WTC11 (cell line): ENCODE measurements around the gene PRKAR2B. TPM values are rescaled to one million over a fixed set of nuclear protein-coding genes. Genes with fewer than 3 reads are reported as not detected.

Source experiments
- ATAC-seq: fragments of 200-7000 bp; cut with Tn5 transposase; 2 replicates; pipeline ENCODE4 v1.10.0; 2021; ENCODE audit warnings: mild to moderate bottlenecking, moderate library complexity
- CTCF ChIA-PET: fragments of 300-600 bp; sonication (Branson Sonifier 250); formaldehyde crosslinking; loops from one replicate; lab custom pipeline; 2021; ENCODE audit warnings: antibody characterized with exemption; lab: Charles Lee
- POLR2A ChIA-PET: fragments of 350-600 bp; sonication (Branson Sonifier 250); formaldehyde crosslinking; loops from one replicate; lab custom pipeline; 2021; ENCODE audit warnings: antibody characterized with exemption; lab: Charles Lee
- DNase-seq: peaks from one replicate; pipeline ENCODE4 v3.0.0; 2021; ENCODE audit warnings: low spot score
- H3K27ac Mint-ChIP-seq: 2 replicates; pipeline ENCODE4 v1.8.0; 2021; ENCODE audit warnings: mixed read lengths
- H3K27me3 Mint-ChIP-seq: 2 replicates; pipeline ENCODE4 v1.8.0; 2021; ENCODE audit warnings: low read depth, mild to moderate bottlenecking, moderate library complexity, mixed read lengths
- H3K36me3 Mint-ChIP-seq: 2 replicates; pipeline ENCODE4 v1.8.0; 2021; ENCODE audit warnings: mixed read lengths
- H3K4me1 Mint-ChIP-seq: 2 replicates; pipeline ENCODE4 v1.8.0; 2022; ENCODE audit warnings: mixed read lengths
- H3K4me3 Mint-ChIP-seq: 2 replicates; pipeline ENCODE4 v1.8.0; 2021; ENCODE audit warnings: mild to moderate bottlenecking, moderate library complexity, mixed read lengths
- H3K9me3 Mint-ChIP-seq: 2 replicates; pipeline ENCODE4 v1.8.0; 2021; ENCODE audit warnings: mixed read lengths
- ATF6 ChIP-seq: sonication (generic); formaldehyde crosslinking; IDR thresholded peaks from 2 replicates; pipeline ENCODE4 v1.8.1; 2023; ENCODE audit warnings: mild to moderate bottlenecking, missing genetic modification reagents
- CREB1 ChIP-seq: sonication (generic); formaldehyde crosslinking; IDR thresholded peaks from 2 replicates; pipeline ENCODE4 v1.8.0; 2023; ENCODE audit warnings: mild to moderate bottlenecking, missing genetic modification reagents
- E2F1 ChIP-seq: sonication (generic); formaldehyde crosslinking; IDR thresholded peaks from 2 replicates; pipeline ENCODE4 v1.8.0; 2022; ENCODE audit warnings: mild to moderate bottlenecking, missing genetic modification reagents
- ELF4 ChIP-seq: sonication (generic); formaldehyde crosslinking; IDR thresholded peaks from 2 replicates; pipeline ENCODE4 v1.8.1; 2022; ENCODE audit warnings: low read depth, mild to moderate bottlenecking, moderate library complexity, missing genetic modification reagents
- EMX1 ChIP-seq: fragments of 250-450 bp; sonication (Bioruptor Pico); IDR thresholded peaks from 2 replicates; pipeline ENCODE4 v1.8.0; 2021; ENCODE audit warnings: mild to moderate bottlenecking
- ESRRA ChIP-seq: sonication (generic); formaldehyde crosslinking; IDR thresholded peaks from 2 replicates; pipeline ENCODE4 v1.8.1; 2022; ENCODE audit warnings: mild to moderate bottlenecking, missing genetic modification reagents, borderline replicate concordance
- ETV6 ChIP-seq: sonication (generic); formaldehyde crosslinking; IDR thresholded peaks from 2 replicates; pipeline ENCODE4 v1.8.1; 2022; ENCODE audit warnings: mild to moderate bottlenecking, missing genetic modification reagents
- FOXP4 ChIP-seq: sonication (generic); formaldehyde crosslinking; IDR thresholded peaks from 2 replicates; pipeline ENCODE4 v1.8.0; 2022; ENCODE audit warnings: mild to moderate bottlenecking, missing genetic modification reagents
- GABPB1 ChIP-seq: sonication (generic); formaldehyde crosslinking; IDR thresholded peaks from 2 replicates; pipeline ENCODE4 v1.8.1; 2023; ENCODE audit warnings: mild to moderate bottlenecking, missing genetic modification reagents
- GRHL2 ChIP-seq: fragments of 250-450 bp; sonication (Bioruptor Pico); IDR thresholded peaks from 2 replicates; pipeline ENCODE4 v1.8.0; 2022; ENCODE audit warnings: mild to moderate bottlenecking, moderate library complexity; ENCODE audit not compliant: insufficient replicate concordance, severe bottlenecking
- GTF2I ChIP-seq: fragments of 250-450 bp; sonication (Bioruptor Pico); conservative IDR thresholded peaks from 2 replicates; pipeline ENCODE4 v1.4.0; 2021; ENCODE audit warnings: mild to moderate bottlenecking
- HMGA2 ChIP-seq: fragments of 250-450 bp; sonication (Bioruptor Pico); IDR thresholded peaks from 2 replicates; pipeline ENCODE4 v1.4.0; 2021; ENCODE audit warnings: mild to moderate bottlenecking, moderate library complexity
- IRF1 ChIP-seq: sonication (generic); formaldehyde crosslinking; IDR thresholded peaks from 2 replicates; pipeline ENCODE4 v1.8.0; 2023; ENCODE audit warnings: missing genetic modification reagents
- IRF2 ChIP-seq: sonication (generic); formaldehyde crosslinking; IDR thresholded peaks from 2 replicates; pipeline ENCODE4 v1.8.0; 2022; ENCODE audit warnings: low read depth, missing genetic modification reagents, borderline replicate concordance
- KAT7 ChIP-seq: sonication (generic); formaldehyde crosslinking; IDR thresholded peaks from 2 replicates; pipeline ENCODE4 v1.8.1; 2023; ENCODE audit warnings: missing genetic modification reagents, mild to moderate bottlenecking, borderline replicate concordance
- NFYB ChIP-seq: sonication (generic); formaldehyde crosslinking; conservative IDR thresholded peaks from 2 replicates; pipeline ENCODE4 v1.8.0; 2022; ENCODE audit warnings: low read depth, missing genetic modification reagents
- NR2C2 ChIP-seq: sonication (generic); formaldehyde crosslinking; IDR thresholded peaks from 2 replicates; pipeline ENCODE4 v1.8.0; 2022; ENCODE audit warnings: mild to moderate bottlenecking, missing genetic modification reagents
- OVOL2 ChIP-seq: fragments of 250-450 bp; sonication (Bioruptor Pico); IDR thresholded peaks from 2 replicates; pipeline ENCODE4 v1.9.0; 2021; ENCODE audit warnings: mild to moderate bottlenecking, borderline replicate concordance
- RORB ChIP-seq: fragments of 250-450 bp; sonication (Bioruptor Pico); IDR thresholded peaks from 2 replicates; pipeline ENCODE4 v1.9.0; 2021; ENCODE audit warnings: mild to moderate bottlenecking
- SMAD3 ChIP-seq: sonication (generic); formaldehyde crosslinking; IDR thresholded peaks from 2 replicates; pipeline ENCODE4 v1.8.0; 2022; ENCODE audit warnings: missing genetic modification reagents, mild to moderate bottlenecking, borderline replicate concordance
- SMAD4 ChIP-seq: sonication (generic); formaldehyde crosslinking; IDR thresholded peaks from 2 replicates; pipeline ENCODE4 v1.8.0; 2022; ENCODE audit warnings: mild to moderate bottlenecking, missing genetic modification reagents
- TEAD1 ChIP-seq: sonication (generic); formaldehyde crosslinking; IDR thresholded peaks from 2 replicates; pipeline ENCODE4 v1.8.0; 2022; ENCODE audit warnings: mild to moderate bottlenecking, missing genetic modification reagents
- ZNF121 ChIP-seq: sonication (generic); formaldehyde crosslinking; IDR thresholded peaks from 2 replicates; pipeline ENCODE4 v1.8.0; 2023; ENCODE audit warnings: missing genetic modification reagents
- ZNF232 ChIP-seq: sonication (generic); formaldehyde crosslinking; IDR thresholded peaks from 2 replicates; pipeline ENCODE4 v1.8.0; 2022; ENCODE audit warnings: mild to moderate bottlenecking, missing genetic modification reagents
- ZNF317 ChIP-seq: sonication (generic); formaldehyde crosslinking; IDR thresholded peaks from 2 replicates; pipeline ENCODE4 v1.8.1; 2023; ENCODE audit warnings: low read depth, mild to moderate bottlenecking, moderate library complexity, missing genetic modification reagents, borderline replicate concordance
- ZNF416 ChIP-seq: fragments of 250-450 bp; sonication (Bioruptor Pico); IDR thresholded peaks from 2 replicates; pipeline ENCODE4 v1.9.0; 2021; ENCODE audit warnings: mild to moderate bottlenecking, inconsistent platforms
- ZNF423 ChIP-seq: fragments of 250-450 bp; sonication (Bioruptor Pico); IDR thresholded peaks from 2 replicates; pipeline ENCODE4 v2.1.2; 2022; ENCODE audit warnings: mild to moderate bottlenecking, moderate library complexity
- ZNF671 ChIP-seq: fragments of 250-450 bp; sonication (Bioruptor Pico); IDR thresholded peaks from 2 replicates; pipeline ENCODE4 v1.8.0; 2021; ENCODE audit warnings: mild to moderate bottlenecking
- total RNA-seq: library from RNA; stranded (reverse); gene quantifications from 3 replicates; pipeline ENCODE4 v1.2.3, GENCODE V29; 2021

Gene PRKAR2B
- total RNA-seq, 1 experiment from 2014 or later, result 29.6 TPM

GRCh38 chr7:107157091-107157490 is 112.6 kb downstream of the PRKAR2B start:
- ChIA-PET CTCF (interaction anchor here (1.0 to 1.3 kb wide), 2 partner anchors 12 to 210 kb away, joined by 3 read pairs; partner anchors contain the start of gene HBP1), POLR2A (no interaction called here)
- Mint-ChIP-seq H3K27me3 (no peaks in the 10 kb centered on the region), H3K4me3 (no peak overlapping the region), H3K9me3 (peaks cover 5% of the 10 kb centered on the region), H3K4me1 (no peaks in the 10 kb centered on the region), H3K36me3 (peaks cover 8% of the 10 kb centered on the region; the same call in 1 of the 2 replicates), H3K27ac (peak overlapping the region; percentile 1; the same call in 1 of the 2 replicates)
- TF ChIP-seq ZNF423 (CRISPR knock-in tag), result no peak
- no peak for TF ChIP-seq GABPB1 (CRISPR knock-in tag)
- TF ChIP-seq ATF6 (CRISPR knock-in tag), result no peak
- no peak for TF ChIP-seq SMAD4 (CRISPR knock-in tag)
- no peak for TF ChIP-seq TEAD1 (CRISPR knock-in tag)
- TF ChIP-seq IRF2 (CRISPR knock-in tag), result no peak
- TF ChIP-seq ZNF121 (CRISPR knock-in tag), result no peak
- no peak for TF ChIP-seq ZNF317 (CRISPR knock-in tag)
- DNase-seq, result no peak
- no peak for ATAC-seq

GRCh38 chr7:107158028-107158427 is 113.5 kb downstream of the PRKAR2B start:
- POLR2A ChIA-PET, result no interaction called here
- Mint-ChIP-seq H3K27me3 (no peaks in the 10 kb centered on the region), H3K4me3 (no peak overlapping the region)
- no peak for TF ChIP-seq NR2C2
- no peak for TF ChIP-seq FOXP4 (CRISPR knock-in tag)
- no peak for TF ChIP-seq HMGA2 (CRISPR knock-in tag)
- TF ChIP-seq IRF1 (CRISPR knock-in tag), result no peak
- TF ChIP-seq E2F1 (CRISPR knock-in tag), result no peak
- TF ChIP-seq NFYB (CRISPR knock-in tag), result no peak
- TF ChIP-seq ZNF416 (CRISPR knock-in tag), result no peak
- TF ChIP-seq KAT7, result no peak
- no peak for TF ChIP-seq SMAD3
- TF ChIP-seq CREB1 (CRISPR knock-in tag), result no peak
- TF ChIP-seq RORB (CRISPR knock-in tag), result no peak
- TF ChIP-seq OVOL2 (CRISPR knock-in tag), result no peak
- no peak for TF ChIP-seq GTF2I (CRISPR knock-in tag)
- TF ChIP-seq ELF4 (CRISPR knock-in tag), result no peak
- no peak for TF ChIP-seq ESRRA
- TF ChIP-seq GRHL2 (CRISPR knock-in tag), result no peak
- TF ChIP-seq ZNF232 (CRISPR knock-in tag), result no peak
- TF ChIP-seq ETV6 (CRISPR knock-in tag), result no peak
- TF ChIP-seq EMX1 (CRISPR knock-in tag), result no peak
- TF ChIP-seq ZNF671 (CRISPR knock-in tag), result no peak
- TF ChIP-seq, all 79 proteins: peak for 0
- Mint-ChIP-seq H3K27ac (no peak overlapping the region), H3K36me3 (peaks cover 8% of the 10 kb centered on the region; the same call in 1 of the 2 replicates), H3K4me1 (no peaks in the 10 kb centered on the region), H3K9me3 (peaks cover 5% of the 10 kb centered on the region)
- ATAC-seq, result no peak
- CTCF ChIA-PET, result no interaction called here
- DNase-seq, result no peak
